Ascending aorta (tissue), 2 donors: ENCODE data around the gene MEIKIN. TPM values are rescaled to one million over a fixed set of nuclear protein-coding genes. Genes with fewer than 3 reads are reported as not detected.

Experiments used
- DNase-seq, 2 donors: peaks; one replicate each; pipeline ENCODE4 v3.0.0-alpha.2; 2019; ENCODE audit warnings: low spot score in 2 of 2
- H3K27ac ChIP-seq, 2 donors: fragments of 200-600 bp; sonication (generic); one replicate each; pipeline ENCODE4 v1.5.1; 2016 to 2017; ENCODE audit warnings: mild to moderate bottlenecking in 1 of 2
- H3K27me3 ChIP-seq: fragments of 200-600 bp; sonication (generic); one replicate; pipeline ENCODE4 v1.5.1; 2017
- H3K36me3 ChIP-seq, 2 donors: fragments of 200-600 bp; sonication (generic); one replicate each; pipeline ENCODE4 v1.5.1; 2016
- H3K4me1 ChIP-seq, 2 donors: fragments of 200-600 bp; sonication (generic); one replicate each; pipeline ENCODE4 v1.5.1; 2016 to 2017; ENCODE audit warnings: mild to moderate bottlenecking in 1 of 2
- H3K4me3 ChIP-seq, 2 donors: fragments of 200-600 bp; sonication (generic); one replicate each; pipeline ENCODE4 v1.5.1; 2016 to 2017; ENCODE audit warnings: mild to moderate bottlenecking in 1 of 2
- H3K9me3 ChIP-seq, 2 donors: fragments of 200-600 bp; sonication (generic); one replicate each; pipeline ENCODE4 v1.5.1; 2016
- intact Hi-C: fragments of 100-400 bp; cut with DNase I; formaldehyde crosslinking; loops from one replicate; pipeline ENCODE4 v1.15.1; 2023
- total RNA-seq: library from RNA; depleted of rRNA; stranded (reverse); fragments of >200 nt; gene quantifications from one replicate; pipeline ENCODE4 v1.1.0, GENCODE V29; 2016
- TF ChIP-seq, protein P1 (sequence below), 3 experiments: fragments of 200-600 bp in 2 of 3; fragments of 450-650 bp in 1 of 3; sonication (generic) in 2 of 3; IDR thresholded peaks; one replicate each; pipeline ENCODE4 v1.5.1; 2016 to 2019; ENCODE audit warnings: antibody characterized with exemption in 3 of 3, mild to moderate bottlenecking in 1 of 3, moderate library complexity in 1 of 3

Gene MEIKIN
- total RNA-seq, 1 donor from 2014 or later: not detected

DNA sequence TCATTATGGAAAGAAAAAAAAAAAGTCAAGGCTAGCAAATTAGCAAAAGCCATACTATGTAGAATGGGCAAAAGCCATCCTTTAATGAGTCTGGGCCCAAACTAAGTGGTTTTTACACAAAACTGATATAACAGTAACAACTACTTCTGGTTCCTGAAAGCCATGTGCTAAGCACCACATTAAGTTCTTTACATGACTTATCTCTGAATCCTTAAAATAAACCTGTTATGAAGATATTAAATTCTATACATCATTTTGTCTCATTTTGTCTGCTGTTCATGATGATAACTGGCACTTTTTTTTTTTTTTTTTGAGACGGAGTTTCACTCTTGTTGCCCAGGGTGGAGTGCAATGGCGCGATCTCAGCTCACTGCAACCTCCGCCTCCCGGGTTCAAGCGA, 153.6 kb downstream of the MEIKIN start:
- TF ChIP-seq, protein P1, sequence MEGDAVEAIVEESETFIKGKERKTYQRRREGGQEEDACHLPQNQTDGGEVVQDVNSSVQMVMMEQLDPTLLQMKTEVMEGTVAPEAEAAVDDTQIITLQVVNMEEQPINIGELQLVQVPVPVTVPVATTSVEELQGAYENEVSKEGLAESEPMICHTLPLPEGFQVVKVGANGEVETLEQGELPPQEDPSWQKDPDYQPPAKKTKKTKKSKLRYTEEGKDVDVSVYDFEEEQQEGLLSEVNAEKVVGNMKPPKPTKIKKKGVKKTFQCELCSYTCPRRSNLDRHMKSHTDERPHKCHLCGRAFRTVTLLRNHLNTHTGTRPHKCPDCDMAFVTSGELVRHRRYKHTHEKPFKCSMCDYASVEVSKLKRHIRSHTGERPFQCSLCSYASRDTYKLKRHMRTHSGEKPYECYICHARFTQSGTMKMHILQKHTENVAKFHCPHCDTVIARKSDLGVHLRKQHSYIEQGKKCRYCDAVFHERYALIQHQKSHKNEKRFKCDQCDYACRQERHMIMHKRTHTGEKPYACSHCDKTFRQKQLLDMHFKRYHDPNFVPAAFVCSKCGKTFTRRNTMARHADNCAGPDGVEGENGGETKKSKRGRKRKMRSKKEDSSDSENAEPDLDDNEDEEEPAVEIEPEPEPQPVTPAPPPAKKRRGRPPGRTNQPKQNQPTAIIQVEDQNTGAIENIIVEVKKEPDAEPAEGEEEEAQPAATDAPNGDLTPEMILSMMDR (IDR thresholded peaks at IDR 0.05): no peak
- DNase-seq: no peak
- Histone ChIP-seq H3K4me3 (no peak overlapping the region), H3K9me3 (no peaks in the 10 kb centered on the region), H3K4me1 (peaks cover 0 to 23% of the 10 kb centered on the region in 2 donors), H3K27me3 (no peaks in the 10 kb centered on the region), H3K27ac (no peak overlapping the region), H3K36me3 (no peaks in the 10 kb centered on the region)
- intact Hi-C loops: loop anchor here (10.0 kb wide), 1 partner anchor 527 kb away; the partner anchor contains the start of gene CDC42SE2

DNA sequence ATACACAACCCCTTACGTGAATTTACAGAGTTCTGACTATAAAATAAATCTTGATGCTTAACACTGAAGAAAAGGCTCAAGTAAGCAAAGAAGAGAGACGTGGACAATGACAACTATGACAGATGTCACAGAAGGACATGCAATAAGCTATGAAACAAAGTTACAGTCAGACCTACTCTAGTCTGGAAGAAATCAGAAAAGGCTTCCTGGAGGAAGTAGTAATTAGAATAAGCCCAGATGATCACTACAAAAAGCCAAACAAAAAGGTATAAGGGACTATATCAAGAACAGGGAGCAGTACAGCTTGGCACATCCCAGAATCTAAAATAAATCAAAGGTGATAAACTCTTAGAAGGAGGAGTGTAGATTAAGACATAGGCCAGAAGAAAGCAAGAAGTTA, 154.9 kb downstream of the MEIKIN start:
- intact Hi-C loops: loop anchor here (10.0 kb wide), 1 partner anchor 526 kb away; the partner anchor contains the start of gene CDC42SE2
- TF ChIP-seq, protein P1 (IDR thresholded peaks at IDR 0.05): no peak

DNA sequence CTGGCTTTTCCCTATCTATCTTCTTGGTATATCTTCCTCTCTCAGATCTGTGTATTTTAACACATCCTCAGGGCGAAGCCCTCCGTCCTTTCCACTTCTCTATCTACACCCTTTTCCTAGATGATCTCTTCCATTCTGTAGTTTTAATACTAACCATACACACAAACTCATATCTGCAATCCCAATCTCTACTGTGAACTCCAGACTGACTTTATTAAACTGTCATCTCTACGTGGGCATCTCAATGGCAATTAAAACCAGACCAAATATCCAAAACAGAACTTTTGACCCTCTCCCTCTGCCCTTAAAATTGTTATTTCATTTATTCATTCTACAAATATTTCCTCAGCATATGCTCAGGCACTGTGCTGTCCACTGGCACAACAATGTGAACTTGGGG, 155.7 kb downstream of the MEIKIN start:
- no peaks in the 10 kb centered on the region for H3K36me3 ChIP-seq
- H3K9me3 ChIP-seq: no peaks in the 10 kb centered on the region
- peaks cover 0 to 19% of the 10 kb centered on the region in 2 donors for H3K4me1 ChIP-seq
- TF ChIP-seq, protein P1 (IDR thresholded peaks at IDR 0.05): no peak
- no peaks in the 10 kb centered on the region for H3K27me3 ChIP-seq
- intact Hi-C loops: loop anchor here (10.0 kb wide), 1 partner anchor 525 kb away; the partner anchor contains the start of gene CDC42SE2
- no peak for DNase-seq
- H3K27ac ChIP-seq: no peak overlapping the region
- no peak overlapping the region for H3K4me3 ChIP-seq

More for the DNA sequence above, 154.9 kb downstream of the MEIKIN start:
- H3K9me3 ChIP-seq: no peaks in the 10 kb centered on the region
- DNase-seq: no peak
- peaks cover 0 to 22% of the 10 kb centered on the region in 2 donors for H3K4me1 ChIP-seq
- H3K27ac ChIP-seq: no peak overlapping the region
- H3K4me3 ChIP-seq: no peak overlapping the region
- H3K27me3 ChIP-seq: no peaks in the 10 kb centered on the region
- no peaks in the 10 kb centered on the region for H3K36me3 ChIP-seq

DNA sequence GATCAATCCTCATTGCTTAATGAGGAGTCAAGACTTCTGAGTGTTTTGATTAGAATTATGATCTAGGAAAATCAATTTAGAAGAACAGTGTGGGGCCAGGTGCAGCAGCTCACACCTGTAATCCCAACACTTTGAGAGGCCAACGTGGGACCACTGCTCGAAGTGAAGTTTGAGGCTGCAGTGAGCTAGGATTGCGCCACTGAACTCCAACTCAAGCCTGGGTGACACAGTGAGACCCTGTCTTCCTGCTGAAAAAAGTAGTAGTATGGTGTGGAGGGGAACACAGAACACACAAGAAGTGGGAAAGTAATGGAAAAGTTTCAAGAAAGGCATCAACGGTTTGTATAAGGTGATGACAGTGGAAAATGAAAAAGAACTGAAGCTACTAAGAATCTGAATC, 157.7 kb downstream of the MEIKIN start:
- TF ChIP-seq, protein P1 (IDR thresholded peaks at IDR 0.05): no peak
- H3K4me1 ChIP-seq: peaks cover 0 to 7% of the 10 kb centered on the region in 2 donors
- no peak overlapping the region for H3K27ac ChIP-seq
- no peaks in the 10 kb centered on the region for H3K36me3 ChIP-seq
- H3K4me3 ChIP-seq: no peak overlapping the region
- no peaks in the 10 kb centered on the region for H3K27me3 ChIP-seq
- no peaks in the 10 kb centered on the region for H3K9me3 ChIP-seq
- intact Hi-C loops: no loop called here
- DNase-seq: no peak

DNA sequence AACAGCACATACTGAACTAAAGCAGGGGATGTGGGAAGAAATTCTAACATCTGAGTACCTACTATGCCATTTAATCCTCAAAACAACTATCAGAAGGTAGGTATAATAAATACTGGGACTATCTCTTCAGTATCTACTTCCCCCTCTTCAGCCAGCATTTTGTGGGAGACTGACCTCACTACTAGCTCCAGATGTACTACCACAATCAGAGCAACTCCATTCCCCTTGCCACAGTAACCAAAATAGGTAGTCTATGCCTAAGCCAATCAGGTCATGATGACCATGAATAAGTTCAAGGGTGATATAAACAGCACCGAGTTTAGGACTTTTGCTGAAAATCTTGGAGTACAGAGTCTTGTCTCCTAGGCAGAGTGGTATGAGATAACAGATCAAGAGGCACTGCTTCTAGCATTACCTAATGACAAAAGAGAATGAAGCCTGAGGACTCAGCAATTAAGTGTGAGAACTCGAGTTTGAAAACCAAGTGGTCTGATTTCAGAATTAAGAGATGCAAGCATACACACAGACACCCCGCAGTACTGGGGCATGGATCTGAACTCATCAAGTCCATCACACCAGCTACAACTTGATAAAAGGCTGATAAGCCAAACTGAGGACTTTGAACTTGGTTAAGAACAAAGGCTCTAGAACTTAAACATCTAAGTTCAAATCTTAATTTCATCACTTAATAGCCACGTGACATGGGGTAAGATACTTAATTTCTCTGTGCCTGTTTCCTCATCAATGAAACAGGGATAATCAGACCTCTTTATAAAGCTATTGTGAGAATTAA, 158.4 kb downstream of the MEIKIN start:
- TF ChIP-seq, protein P1 (IDR thresholded peaks at IDR 0.05): no peak
- Histone ChIP-seq H3K27me3 (no peaks in the 10 kb centered on the region), H3K9me3 (no peaks in the 10 kb centered on the region), H3K4me3 (no peak overlapping the region), H3K4me1 (peaks cover 0 to 7% of the 10 kb centered on the region in 2 donors), H3K36me3 (peaks cover 2 to 4% of the 10 kb centered on the region in 2 donors), H3K27ac (no peak overlapping the region)
- intact Hi-C loops: no loop called here
- DNase-seq: no peak
